Measurements from ENCODE around the gene TRIB2.
A peak's percentile ranks its signal among the peaks of the same experiment; 100 is the strongest.

The TRIB2 gene

GRCh38 chr2:12697617-12698016 is 19.1 kb upstream of the TRIB2 start:
- no peak for DNase-seq (ENCODE audit: low read depth in 4 of 4, low spot score in 1 of 4)

GRCh38 chr2:12700989-12701388 is 15.7 kb upstream of the TRIB2 start:
- no peak for DNase-seq (ENCODE audit: low read depth in 4 of 4, low spot score in 1 of 4)

- DNase-seq (ENCODE audit: low read depth in 4 of 4, low spot score in 1 of 4) = no peak
Measured at GRCh38 chr2:12701786-12702167, 15.0 kb upstream of the TRIB2 start.

- no peak for DNase-seq (ENCODE audit: low read depth in 4 of 4, low spot score in 1 of 4)
Measured at GRCh38 chr2:12702168-12703121, 14.3 kb upstream of the TRIB2 start.

GRCh38 chr2:12704378-12704777 is 12.4 kb upstream of the TRIB2 start:
- no peak for DNase-seq (ENCODE audit: low read depth in 4 of 4, low spot score in 1 of 4)

- DNase-seq (ENCODE audit: low read depth in 4 of 4, low spot score in 1 of 4) = no peak
Measured at GRCh38 chr2:12705230-12705629, 11.5 kb upstream of the TRIB2 start.

GRCh38 chr2:12705742-12706141 is 11.0 kb upstream of the TRIB2 start:
- no peak for DNase-seq (ENCODE audit: low read depth in 4 of 4, low spot score in 1 of 4)

- no peak for DNase-seq (ENCODE audit: low read depth in 4 of 4, low spot score in 1 of 4)
Measured at GRCh38 chr2:12708508-12709206, 8.1 kb upstream of the TRIB2 start.

GRCh38 chr2:12709207-12709522 is 7.6 kb upstream of the TRIB2 start:
- DNase-seq (ENCODE audit: low read depth in 4 of 4, low spot score in 1 of 4) = no peak

- no peak for DNase-seq (ENCODE audit: low read depth in 4 of 4, low spot score in 1 of 4)
Measured at GRCh38 chr2:12710301-12710700, 6.4 kb upstream of the TRIB2 start.

- DNase-seq (ENCODE audit: low read depth in 4 of 4, low spot score in 1 of 4) = no peak
Measured at GRCh38 chr2:12711339-12711738, 5.4 kb upstream of the TRIB2 start.

- no peak for DNase-seq (ENCODE audit: low read depth in 4 of 4, low spot score in 1 of 4)
Measured at GRCh38 chr2:12712881-12713280, 3.9 kb upstream of the TRIB2 start.

GRCh38 chr2:12714391-12715221 is 2.1 kb upstream of the TRIB2 start:
- DNase-seq (ENCODE audit: low read depth in 4 of 4, low spot score in 1 of 4) = no peak

- DNase-seq (ENCODE audit: low read depth in 4 of 4, low spot score in 1 of 4) = no peak
Measured at GRCh38 chr2:12715258-12716031, 1.3 kb upstream of the TRIB2 start.

- DNase-seq (ENCODE audit: low read depth in 4 of 4, low spot score in 1 of 4) = peak; percentile 52 to 66 (median 58)
Measured at GRCh38 chr2:12716032-12716281, 779 bp upstream of the TRIB2 start.

GRCh38 chr2:12717191-12718014 is 667 bp downstream of the TRIB2 start:
- DNase-seq (ENCODE audit: low read depth in 4 of 4, low spot score in 1 of 4) = peak in 1 of 4 experiments; percentile 25

GRCh38 chr2:12718015-12718671 is 1.4 kb downstream of the TRIB2 start:
- DNase-seq (ENCODE audit: low read depth in 4 of 4, low spot score in 1 of 4) = peak in 1 of 4 experiments; percentile 18

- no peak for DNase-seq (ENCODE audit: low read depth in 4 of 4, low spot score in 1 of 4)
Measured at GRCh38 chr2:12718711-12719399, 2.1 kb downstream of the TRIB2 start.

Measured in stimulated activated CD4-positive, alpha-beta T cell treated with anti-CD3 and anti-CD28 coated beads, Interleukin-1b, Interleukin-23, amount 100 ng/mL, for 24 hours (primary cell).